AG09309 (cell line): ENCODE measurements around the gene MSH5.

ENCODE experiments used
- DNase-seq: peaks from one replicate; pipeline ENCODE4 v3.0.0-alpha.2; 2010; ENCODE audit warnings: low read depth
- H3K4me3 ChIP-seq: 2 replicates; pipeline ENCODE4 v1.5.1; 2011; ENCODE audit warnings: mild to moderate bottlenecking, low read depth, low read length, moderate library complexity; ENCODE audit not compliant: control insufficient read depth
- TF ChIP-seq, protein P1 (sequence below): IDR thresholded peaks from 2 replicates; pipeline ENCODE4 v1.5.1; 2011; ENCODE audit warnings: mild to moderate bottlenecking, low read depth, low read length, inconsistent platforms; ENCODE audit not compliant: insufficient read depth, control insufficient read depth; ENCODE audit errors: missing control alignments

Gene MSH5

DNA sequence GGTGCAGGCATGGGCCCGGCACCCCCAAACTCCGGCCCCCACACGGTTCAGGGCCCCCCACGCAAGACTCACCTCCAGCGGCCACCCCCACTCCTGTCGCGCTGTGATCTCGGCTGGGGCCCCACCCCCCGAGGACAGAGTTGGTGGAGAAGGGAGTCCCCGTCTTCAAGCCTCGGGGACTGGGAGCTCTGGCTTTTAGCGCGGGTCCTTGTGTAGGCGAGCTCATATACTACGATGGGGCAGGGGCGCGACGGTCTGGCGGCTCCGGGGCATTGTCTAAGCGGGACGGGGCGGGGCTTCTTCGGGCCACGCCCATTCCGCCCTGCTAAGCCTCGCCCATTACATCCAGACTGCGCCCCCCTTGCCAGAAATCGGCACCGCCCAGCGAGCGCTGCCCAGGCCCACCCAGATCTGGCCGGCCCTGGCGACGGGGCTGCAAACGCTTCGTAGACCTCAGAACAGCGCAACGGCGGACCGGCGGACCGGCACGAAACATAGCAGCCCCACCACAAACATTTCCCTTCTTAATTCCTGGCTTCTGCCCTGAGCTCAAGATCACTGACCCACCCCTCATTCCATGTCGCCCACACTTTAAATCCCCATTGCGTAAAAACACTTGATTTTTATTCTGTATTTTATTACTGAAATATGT, 9.7 kb upstream of the MSH5 start:
- no peak for DNase-seq

DNA sequence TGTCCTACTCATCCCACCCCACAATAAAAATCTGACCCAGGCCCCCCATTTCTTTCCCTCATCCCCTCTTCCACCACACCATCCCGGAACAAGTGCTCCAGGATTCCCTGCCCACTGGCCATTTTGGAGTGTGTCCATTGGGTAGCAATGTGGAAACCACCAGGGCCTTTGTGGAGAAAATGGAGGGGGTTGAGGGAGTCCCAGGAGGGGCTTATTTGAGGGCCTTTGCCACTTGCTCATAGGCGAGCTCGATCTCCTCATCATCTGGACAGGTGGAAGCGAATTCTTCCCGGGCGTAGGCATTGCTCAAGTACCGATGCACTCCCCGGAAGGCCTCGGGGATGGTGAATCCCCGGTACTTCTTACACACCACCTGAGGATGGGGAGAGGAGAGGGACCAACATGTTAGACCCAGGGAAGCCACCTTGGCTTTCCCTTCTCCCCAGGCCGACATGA, 9.1 kb upstream of the MSH5 start:
- no peak for DNase-seq
- TF ChIP-seq, protein P1, sequence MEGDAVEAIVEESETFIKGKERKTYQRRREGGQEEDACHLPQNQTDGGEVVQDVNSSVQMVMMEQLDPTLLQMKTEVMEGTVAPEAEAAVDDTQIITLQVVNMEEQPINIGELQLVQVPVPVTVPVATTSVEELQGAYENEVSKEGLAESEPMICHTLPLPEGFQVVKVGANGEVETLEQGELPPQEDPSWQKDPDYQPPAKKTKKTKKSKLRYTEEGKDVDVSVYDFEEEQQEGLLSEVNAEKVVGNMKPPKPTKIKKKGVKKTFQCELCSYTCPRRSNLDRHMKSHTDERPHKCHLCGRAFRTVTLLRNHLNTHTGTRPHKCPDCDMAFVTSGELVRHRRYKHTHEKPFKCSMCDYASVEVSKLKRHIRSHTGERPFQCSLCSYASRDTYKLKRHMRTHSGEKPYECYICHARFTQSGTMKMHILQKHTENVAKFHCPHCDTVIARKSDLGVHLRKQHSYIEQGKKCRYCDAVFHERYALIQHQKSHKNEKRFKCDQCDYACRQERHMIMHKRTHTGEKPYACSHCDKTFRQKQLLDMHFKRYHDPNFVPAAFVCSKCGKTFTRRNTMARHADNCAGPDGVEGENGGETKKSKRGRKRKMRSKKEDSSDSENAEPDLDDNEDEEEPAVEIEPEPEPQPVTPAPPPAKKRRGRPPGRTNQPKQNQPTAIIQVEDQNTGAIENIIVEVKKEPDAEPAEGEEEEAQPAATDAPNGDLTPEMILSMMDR: no peak
- peak overlapping the region; percentile 83 for H3K4me3 ChIP-seq

More for the DNA sequence above, 9.7 kb upstream of the MSH5 start:
- TF ChIP-seq, protein P1: no peak
- peak overlapping the region; percentile 83 for H3K4me3 ChIP-seq

DNA sequence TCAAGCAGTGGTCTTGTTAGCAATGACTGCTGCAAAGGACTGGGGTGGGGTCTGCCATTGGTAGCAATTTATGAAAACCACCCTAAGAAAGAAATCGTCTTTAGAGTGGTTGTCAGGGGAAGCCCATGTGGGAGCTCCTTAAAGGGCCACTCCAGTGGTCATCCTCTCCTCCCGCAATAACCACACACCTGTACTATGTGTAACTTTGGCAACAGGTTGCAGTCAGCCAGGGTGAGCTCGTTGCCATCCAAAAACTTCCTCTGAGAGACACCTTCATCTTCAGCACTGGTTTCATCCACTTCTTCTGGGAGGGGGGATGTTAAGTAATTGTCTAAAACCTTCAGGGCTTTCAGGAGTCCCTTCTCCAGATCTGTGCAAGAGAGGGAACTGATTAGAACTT, 7.8 kb upstream of the MSH5 start:
- no peak for DNase-seq
- no peak overlapping the region for H3K4me3 ChIP-seq
- TF ChIP-seq, protein P1: no peak

DNA sequence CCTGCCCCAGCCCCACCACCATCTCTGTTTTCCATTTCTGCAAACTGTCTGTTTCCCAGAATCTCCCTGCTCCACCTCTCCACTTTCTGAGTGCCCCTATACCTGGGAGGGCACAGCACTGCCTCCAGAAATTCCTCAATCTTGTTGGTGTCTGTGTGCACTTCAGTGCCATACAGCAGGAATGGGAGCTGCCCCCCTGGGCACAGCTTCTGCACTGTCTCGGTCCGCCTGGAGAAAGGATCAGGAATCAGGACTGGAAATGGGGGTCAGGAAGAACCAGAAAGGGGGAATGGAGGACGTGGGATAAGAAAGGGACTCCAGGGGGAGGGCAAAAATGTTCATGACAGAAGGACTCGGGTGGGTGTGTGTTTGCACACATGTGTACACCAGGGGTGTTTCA, 6.1 kb upstream of the MSH5 start:
- no peak for DNase-seq
- TF ChIP-seq, protein P1: no peak
- no peak overlapping the region; the same call in 1 of the 2 replicates for H3K4me3 ChIP-seq

DNA sequence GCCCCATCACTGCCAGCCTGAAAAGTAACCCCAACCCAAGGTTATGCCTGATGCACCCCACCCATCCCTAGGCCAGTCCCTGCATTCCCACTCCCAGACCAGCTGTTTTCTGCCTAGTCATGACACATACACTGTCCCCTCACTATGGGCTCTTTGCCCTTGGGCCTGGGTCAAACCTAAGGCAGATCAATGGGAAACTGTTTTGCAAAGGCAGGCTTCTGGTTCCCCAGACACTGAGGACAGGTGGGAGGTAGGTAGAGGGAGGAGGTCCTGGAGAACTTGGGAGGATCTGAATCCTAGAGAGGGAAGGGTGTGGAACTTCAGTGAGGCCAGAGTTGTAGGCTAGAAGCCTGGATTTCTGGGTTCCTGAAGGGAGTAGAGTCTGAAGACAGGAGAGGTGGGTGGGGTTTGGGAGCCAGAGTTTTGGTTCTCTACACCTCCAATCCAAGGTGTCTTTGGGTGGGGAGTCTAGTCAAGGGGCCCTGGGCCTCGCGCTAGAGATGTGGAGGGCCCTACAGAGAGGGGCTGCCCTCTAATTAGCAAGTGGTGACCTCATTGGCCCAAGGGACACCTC, 5.5 kb upstream of the MSH5 start:
- TF ChIP-seq, protein P1: no peak
- H3K4me3 ChIP-seq: peak overlapping the region; percentile 85
- no peak for DNase-seq

DNA sequence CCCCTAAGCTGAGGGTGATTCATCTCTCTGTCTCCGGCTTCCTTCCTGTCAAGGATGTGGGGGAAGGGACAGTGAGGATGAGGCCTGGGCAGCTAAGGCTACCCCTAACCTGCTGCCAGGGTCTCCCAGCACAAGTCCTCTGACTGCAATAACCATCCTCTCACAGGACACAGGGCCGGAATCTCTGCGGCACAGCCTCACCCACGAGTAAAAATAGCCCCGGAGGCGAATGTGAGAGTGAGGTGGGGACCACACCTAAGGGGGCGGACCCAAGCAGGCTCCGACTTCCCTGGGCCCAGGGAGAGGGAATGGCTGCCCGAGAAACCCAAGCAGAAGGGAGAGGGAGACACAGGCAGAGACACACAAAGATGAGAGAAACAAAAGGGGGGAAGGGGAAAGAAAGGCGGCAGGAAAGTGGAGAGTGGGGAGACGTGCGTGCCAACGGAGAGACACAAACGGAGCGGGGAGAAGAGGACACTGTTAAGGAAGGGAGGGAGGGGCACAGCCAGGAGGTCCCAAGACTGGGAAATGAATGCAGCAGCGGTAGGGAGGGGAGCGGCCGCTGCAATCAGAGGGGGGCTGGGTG, 4.9 kb upstream of the MSH5 start:
- no peak for DNase-seq
- peak overlapping the region; percentile 85 for H3K4me3 ChIP-seq
- TF ChIP-seq, protein P1: no peak
